HG02610 (cell line): ENCODE results near the gene PPIF.

Source experiments
- ATAC-seq: cut with Tn5 transposase; IDR thresholded peaks from one replicate; pipeline ENCODE4 v1.9.1; 2021; ENCODE audit warnings: mild to moderate bottlenecking, moderate library complexity; ENCODE audit not compliant: unreplicated experiment

The PPIF gene

DNA sequence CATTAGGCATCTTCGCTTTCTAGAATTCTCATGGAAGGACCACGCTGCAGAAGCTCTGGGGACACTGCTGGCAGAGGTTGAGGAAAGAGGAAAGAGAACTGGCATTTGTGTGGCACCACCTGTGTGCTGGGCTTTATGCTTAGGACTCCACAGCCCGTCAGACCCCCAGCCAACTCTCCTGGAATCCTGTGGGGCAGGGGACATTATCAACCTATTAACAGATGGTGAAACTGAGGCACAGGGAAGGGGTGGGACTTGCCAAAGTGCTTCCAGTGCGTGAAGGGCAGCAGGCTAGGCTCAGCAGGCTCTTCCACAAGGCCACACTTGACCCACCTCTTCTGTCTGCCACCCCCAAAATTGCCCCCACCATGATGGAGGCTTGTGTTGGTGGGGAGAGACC, 51.4 kb downstream of the PPIF start:
- ATAC-seq = no peak

DNA sequence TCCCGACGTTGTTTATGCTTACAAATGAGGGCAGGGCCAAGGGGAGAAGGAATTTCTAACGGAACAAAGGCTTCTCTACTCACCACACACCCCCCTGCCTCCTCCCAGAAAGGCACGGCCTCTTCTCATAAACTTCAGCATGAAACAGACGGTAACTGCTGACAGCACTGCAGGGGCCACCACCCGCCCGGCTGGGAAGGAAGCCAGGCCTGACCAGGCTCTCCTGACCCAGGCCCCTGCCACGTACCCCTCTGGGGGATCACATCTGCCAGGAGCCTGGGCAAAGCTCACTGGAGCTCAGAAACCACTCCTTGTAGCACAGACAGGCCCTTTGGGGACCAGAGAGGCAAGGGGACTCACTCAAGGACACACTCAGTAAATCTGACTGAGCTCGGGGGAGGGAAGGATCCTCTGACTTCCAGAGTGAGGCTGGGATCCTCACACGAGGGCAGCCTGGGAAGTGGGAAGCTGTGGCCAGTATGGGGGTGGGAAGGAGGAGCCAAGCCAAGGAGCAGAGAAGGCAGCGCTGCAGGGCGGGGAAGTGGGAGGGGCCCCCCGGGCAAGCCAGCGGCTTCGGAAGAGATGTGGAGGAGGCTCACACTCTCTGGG, 52.1 kb downstream of the PPIF start:
- ATAC-seq = no peak

DNA sequence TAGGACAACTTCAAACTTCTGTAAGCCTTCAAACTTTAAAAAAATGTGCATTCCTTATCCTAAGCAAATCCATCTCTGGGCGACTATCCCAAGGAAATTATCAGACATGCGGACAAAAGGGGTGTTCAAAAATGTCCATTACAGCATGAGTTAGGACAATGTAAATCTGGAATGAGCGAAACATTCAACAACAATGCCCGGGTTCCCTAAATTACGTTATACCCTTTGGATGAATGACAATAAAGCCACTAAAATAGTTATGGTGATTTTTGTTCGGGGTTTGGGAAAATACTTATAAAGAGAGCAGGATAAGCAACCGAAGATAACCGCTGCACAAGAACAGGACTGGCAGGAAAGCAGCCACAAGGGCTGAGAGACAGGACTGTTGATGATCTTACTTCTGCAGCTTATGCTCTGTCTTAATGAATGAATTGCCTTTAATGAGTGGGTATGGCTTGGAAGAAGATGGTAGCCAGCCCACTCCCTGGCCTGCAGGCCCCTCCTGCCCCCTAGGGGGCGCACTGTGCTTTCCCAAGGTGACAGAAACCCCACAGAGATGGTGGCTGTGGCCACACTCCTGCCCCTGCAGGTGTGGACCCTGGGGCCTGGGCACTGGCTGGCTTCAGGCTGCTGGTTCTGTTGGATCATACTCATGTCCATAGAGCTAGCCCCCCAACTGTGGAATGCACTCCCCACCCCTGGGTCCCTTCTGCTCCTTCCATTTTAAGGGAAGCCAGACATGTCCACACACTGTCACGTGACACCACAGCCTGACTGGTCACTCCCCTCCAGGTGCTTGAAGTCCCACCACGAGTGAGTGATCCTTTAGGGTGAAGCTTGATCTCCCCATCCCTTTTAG, 53.1 kb downstream of the PPIF start:
- ATAC-seq = peak; percentile 45

DNA sequence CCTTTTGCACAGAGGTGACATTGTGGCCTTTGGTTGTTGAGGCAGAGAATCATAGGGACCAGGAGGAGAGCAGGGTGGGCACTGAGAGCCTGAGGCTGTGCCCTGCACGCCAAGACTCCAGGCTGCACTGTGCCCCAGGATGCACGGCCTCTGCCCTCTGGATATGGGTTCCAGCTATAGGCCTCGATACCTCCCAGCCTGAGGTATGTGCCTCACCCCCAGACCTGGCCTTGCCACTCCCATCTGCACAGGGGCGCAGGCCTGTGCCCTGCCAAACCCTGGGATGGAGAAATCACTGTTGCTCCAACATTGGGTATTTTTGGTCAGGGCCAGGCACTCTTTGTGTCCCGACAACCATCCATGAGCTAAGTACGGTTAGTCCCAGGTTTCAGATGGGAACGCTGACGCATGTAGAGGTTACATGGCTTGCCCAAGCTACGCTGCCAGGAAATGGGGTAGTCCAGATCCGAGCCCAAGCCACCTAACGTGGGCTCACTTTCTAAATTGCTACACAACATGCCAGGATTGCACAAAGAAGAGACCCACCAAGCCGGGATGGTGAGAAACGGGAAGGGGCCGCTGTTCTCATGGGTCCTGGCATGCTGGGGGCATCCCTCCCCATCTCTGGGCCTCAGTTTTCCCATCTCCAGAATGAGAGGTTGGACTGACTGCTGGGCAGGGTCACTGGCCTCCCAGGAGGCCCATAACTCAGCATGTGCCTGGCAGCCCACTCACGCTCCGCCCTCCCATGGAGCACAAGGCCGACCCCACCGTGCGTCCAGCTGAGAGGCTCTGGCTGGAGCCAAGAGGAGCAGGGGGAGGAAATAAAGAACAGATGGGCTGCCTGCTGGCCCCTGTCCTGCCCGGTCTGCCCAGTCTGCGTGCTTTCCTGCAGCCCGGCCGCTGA, 54.0 kb downstream of the PPIF start:
- no peak for ATAC-seq

DNA sequence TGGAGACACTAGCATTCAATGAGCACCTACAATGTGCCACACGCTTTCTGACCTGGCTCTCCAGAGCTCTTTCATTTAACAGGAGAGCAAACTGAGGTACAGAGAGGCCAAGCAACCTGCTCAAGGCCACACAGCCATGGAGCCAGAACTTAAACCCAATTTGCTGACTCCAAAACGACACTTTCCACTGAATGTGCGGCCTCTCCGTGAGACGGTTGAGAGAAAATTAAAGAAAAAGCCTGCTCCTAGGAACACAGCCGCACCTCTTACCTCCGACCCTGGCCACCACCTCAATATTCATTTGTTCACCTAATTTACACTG, 55.3 kb downstream of the PPIF start:
- no peak for ATAC-seq

DNA sequence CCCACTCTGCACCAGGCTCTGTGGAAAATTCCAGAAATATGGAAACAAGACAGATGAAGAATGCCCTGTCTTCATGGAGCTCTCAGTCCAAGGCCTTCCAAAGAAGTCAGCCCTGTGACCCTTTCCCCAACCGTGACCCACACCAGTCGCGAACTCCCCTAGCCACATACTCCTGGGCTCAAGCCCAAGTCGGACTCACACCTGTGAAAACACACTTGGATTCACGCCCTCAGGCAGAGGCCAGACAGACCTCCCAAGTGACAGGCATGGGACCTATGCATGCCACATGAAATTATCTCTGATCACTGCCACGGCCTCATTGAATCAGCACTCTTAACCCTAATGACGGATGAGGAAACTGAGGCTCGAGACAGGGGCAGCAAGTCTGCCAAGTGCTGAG, 55.7 kb downstream of the PPIF start:
- no peak for ATAC-seq

DNA sequence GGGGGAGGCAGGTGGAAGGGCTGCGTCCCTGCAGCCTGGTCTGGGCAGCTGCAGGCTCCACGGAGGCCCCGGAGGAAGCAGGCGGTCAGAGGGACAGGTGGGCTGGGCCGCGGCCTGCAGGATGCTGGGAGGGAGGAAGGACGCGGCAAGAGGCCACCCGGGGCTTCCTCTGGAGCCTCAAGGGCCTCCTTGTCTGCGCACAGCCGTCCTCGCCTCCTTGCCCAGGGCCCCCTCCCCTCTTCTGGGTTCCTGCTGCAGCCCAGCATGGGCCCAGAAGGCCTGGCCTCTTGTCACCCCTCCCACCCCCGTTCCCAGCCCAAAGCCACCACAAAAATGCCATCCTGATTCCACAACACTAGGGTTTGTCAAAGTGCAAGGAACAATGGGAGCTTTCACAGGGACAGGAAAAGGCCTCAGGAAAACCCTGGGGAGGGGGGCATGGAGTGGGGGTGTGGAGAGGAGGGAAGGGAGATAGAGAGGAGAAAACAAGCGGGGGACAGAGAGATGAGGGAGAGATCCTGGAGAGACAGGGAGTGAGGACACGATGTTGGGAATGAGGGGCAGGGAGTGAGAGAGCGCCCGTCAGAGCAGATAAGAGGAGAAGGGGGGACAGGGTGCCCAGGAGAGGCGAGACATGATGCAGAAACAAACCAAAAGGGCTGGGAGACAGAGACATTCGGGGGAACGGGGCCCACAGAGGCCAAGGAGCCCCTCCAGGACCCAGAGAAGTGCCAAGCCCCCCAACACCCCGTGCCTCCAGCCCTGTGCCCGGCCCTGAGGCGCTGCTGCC, 56.4 kb downstream of the PPIF start:
- no peak for ATAC-seq

DNA sequence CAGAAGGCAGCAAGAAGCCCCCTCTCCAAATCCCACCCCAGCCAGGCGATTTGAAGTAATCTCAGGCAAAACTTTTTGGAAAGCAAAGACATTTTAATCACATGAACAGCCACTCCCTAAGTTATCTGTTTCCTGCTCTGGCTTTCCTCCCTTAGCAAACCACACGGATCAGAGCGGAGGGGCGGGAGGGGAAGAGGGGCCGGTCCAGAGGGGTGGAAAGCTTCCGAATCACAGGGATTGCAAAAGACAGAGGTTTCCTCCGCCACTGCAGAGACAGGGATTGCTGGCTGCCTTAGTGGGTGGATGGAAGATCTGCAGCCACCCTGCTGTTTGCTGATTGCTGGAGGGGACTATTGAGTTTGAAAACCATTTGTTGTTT, 57.0 kb downstream of the PPIF start:
- ATAC-seq = no peak

DNA sequence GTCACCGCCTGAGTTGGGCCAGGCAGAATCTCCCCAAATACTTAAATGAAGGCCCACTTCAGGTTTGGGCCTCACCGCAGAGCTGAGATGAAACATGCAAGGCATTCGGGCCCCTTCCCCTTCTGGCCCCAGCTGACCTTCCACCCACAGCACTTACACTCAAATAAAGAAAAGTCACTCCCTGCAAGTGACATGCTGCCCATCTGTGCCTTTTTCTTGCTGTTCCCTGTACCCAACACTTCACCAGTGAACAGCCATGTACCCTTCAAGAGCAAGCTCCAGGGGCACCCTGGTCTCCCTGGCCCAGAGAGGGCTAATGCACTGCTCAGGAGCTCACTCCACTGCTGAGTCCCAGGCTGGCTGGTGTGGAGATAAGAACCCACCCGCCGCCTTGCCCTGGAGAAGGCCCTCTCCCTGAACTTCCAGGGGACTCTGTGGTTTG, 57.4 kb downstream of the PPIF start:
- ATAC-seq = no peak
